HG02970 (cell line): ENCODE results near the gene RGS16.
"Not testable (repeated sequence)": the region's sequence is repeated elsewhere in the genome, so short reads cannot be mapped to it uniquely, and the experiment has no call there.

Experiments
- ATAC-seq: cut with Tn5 transposase; IDR thresholded peaks from one replicate; pipeline ENCODE4 v1.9.1; 2021; ENCODE audit warnings: mild to moderate bottlenecking, moderate library complexity, moderate number of reproducible peaks; ENCODE audit not compliant: unreplicated experiment, low FRiP score

The RGS16 gene, protein sequence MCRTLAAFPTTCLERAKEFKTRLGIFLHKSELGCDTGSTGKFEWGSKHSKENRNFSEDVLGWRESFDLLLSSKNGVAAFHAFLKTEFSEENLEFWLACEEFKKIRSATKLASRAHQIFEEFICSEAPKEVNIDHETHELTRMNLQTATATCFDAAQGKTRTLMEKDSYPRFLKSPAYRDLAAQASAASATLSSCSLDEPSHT

DNA sequence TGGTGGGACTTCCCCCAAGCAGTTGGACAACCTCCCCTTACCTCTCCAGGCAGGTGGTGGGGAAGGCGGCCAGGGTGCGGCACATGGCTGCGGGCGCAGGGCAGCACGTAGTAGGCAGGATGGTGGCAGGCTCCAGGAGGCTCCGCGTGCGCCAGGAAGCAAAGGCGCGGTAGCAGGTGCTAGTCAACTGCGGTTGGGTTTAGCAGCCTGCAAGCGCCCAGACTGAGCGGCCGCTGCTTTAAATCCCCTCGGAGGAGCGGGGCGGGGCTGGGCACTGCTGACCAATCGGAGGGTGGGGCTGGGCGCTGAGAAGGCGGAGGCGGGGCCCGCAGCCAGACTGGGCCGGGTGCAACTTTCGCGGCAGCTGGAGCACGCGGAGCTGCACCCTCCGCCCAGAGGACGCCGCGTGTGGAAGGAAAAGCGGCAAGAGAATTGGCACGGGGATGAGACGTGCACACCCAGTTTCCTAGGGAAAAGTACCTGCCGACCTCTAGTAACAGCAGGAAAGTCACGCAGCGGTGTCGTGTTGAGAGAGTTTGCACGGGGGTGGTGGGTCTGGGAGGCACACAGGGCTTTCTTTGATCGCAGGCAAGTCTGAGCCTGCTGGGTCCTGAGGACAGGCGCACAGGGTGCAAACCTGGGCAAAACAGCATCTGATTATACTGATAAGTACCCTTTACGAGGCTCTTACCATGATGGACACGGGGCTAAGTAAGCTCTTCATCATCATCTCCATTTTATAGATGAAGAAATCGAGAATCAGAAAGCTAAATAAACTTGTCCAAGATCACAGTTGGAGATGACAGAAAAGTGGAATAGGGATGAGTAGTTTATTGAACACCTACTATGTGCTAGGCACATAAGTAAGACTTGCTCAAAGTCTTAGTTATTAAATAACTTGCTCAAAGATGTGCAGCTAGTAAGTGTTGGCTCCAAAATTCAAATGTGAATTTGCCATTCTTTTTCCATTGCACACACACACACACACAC is at the start of gene RGS16:
TSS of gene RGS16 (minus strand) at position 215 of the 990 bp plus-strand sequence. CDS start at position 85, 130 bp downstream.
- peak; percentile 65 for ATAC-seq

DNA sequence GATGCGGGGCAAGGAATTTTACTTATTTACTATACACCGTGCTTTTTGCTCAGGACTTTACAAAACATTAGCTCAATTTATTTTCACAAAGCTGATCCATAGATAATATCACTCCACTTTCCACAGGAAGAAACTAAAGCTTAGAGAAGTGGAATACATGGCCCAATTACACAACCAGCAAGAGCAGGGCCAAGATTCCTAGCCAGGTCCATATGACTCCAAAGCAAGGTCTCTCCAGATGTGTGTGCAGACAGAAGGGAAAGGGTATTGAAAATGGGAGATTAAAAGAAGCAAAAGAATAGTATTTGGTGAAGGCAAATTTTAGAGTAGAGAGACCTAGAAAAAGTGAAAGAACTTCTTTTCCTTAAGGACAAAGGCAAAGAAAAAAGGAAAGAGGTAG is 49.8 kb upstream of the RGS16 start:
- no peak for ATAC-seq

DNA sequence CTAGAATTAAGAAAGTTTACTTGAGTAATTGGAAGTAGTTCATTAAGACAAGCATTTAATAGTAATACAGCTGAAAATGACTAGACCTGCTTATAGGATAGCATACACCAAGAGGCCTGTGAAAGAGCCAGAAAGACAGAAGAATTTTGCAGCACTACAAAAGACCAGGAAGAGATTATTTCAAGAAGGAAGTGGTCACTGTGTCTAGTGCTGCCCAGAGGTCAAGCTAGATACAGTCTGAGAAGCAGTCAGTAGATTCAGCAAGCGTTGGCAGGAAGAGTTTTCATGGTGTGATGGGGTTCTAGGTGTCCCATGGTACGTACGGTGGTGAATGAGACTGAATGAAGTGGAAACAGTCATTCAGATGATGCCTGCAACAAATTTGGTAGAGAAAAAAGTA is 48.7 kb upstream of the RGS16 start:
- no peak for ATAC-seq

DNA sequence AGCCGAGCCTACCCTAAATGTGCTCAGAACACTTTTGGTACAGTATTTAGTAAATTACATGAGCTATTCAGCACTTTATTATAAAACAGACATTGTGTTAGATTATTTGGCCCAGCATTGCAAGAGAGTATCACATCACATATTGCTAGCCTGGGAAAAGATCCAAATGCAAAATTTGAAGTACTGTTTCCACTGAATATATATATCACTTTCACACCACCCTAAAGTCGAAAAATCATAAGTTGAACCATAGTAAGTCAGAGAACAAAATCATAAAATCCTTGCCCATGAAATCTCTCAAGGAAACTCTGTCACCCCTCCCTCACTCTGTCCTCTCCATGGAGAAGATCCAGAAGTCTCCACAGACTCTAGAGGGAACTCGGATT is 47.1 kb upstream of the RGS16 start:
- ATAC-seq: no peak

DNA sequence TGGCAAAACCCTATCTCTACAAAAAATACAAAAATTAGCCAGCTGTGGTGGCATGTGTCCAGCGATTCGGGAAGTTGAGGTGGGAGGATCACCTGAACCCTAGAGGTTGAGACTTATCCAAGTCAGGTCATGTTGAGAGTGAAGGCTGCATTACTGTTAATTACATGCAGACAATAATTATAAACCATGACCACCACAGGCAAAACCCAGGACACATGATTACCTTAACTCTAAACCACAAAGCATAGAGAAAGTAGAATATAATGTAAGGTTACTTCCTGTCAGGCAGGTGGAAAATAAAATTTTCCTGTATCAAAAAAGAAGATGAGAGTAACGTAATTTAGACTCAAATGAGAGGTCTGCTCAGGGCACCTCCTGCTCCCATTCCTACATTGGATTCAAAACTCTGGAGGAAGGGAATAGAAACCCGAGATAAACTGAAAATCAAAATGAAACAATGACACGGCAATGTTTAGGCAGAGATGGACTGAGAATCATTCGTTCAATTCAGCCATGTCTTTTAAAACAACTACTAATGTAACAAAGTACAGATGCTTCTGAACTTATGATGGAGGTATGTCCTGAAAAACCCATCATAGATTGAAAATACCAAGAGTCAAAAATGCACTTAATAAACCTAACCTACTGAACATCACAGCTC is 46.6 kb upstream of the RGS16 start:
- no peak for ATAC-seq

DNA sequence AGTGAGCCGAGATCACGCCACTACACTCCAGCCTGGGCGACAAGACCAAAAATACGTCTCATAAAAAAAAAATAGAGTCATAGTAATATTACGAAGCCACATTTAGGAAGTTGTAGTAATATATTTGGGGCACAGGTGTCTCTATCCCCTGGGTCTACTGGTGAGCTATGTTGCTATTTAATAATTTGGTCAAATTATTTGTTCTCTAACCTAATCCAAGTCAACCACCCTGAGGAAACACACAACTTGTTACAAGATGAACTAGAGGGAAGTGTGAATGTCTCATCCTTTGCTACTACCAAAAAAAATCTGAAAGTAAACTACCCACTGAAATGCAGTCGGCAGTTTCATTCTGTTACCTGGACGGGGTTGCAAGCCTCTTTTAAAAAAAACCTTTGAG is 44.9 kb upstream of the RGS16 start:
- no peak for ATAC-seq

DNA sequence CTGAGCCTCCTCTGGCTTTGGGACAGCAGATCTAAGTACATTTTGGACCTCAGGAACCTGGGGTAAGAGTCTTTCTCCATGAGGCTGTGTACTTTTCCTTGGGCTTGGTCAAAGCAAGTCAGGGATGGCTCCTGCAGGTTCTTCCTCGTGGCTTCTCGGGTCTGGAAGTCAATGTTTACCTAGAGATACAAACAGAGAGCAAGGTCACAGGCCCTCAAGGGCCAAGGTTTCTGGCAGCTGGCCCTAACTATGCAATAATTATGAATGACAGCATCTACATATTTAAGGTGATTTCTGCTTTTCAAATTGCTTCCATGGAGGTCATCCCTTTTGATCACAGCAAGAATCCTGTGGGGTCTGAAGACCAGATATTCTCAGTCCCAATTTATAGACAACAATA is 42.5 kb upstream of the RGS16 start:
- no peak for ATAC-seq

DNA sequence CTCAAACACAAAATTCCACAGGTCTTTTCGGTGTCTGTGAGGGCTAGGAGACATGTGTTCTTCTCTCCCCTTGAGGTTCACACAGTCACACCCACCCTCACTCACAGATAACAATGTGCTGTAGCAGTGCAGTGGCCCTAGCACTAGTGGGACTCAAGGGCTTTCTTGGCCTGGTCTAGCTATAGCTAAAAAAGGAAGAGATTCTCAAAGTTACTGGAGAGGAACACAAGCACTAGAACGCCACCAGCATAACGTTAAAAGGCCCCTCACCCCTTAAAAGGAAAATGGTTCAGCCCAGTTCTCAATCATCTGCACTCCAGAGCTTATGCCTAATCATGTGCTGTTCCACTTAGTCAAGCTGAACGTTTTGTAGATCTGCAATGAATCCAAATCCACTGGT is 40.7 kb upstream of the RGS16 start:
- ATAC-seq: no peak

DNA sequence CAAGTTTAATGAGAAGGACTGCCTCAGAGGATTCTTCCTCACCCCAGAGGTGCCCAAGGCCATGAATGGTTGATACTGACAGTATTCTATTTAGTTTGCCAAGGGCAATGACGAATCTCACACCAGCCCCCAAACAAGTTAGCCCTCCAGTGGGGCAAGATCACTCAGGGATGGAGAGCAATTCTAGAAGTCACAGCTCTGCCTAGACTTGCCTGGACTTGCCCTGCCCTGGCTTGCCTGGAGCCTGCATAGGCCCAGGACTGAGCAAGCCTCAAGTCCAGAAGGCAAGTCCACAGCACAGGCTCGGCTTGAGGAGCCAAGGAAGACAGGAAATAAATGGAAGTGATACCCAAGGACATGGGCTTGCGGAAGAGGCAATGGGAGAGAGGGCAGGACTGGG is 39.5 kb upstream of the RGS16 start:
- ATAC-seq: no peak

DNA sequence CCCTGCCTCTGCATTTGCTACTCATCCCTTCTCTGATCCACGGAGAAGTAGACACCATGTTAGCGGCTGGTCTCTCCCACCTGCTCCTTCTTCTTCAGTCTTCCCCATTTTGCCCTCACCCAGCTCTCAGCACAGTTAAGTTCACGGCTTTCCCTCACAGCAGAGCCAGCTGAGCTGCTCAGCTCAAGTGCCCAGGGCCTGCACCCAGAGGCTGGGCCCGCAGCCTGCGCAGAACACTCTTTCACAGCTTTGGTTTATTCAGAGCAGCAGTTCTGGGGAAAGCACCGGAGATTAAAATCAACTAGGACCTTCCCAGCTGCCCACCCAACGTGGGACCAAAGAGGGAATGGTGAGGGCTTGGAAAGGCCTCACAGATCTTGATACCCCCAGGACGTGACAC is 38.3 kb upstream of the RGS16 start:
- ATAC-seq: no peak

DNA sequence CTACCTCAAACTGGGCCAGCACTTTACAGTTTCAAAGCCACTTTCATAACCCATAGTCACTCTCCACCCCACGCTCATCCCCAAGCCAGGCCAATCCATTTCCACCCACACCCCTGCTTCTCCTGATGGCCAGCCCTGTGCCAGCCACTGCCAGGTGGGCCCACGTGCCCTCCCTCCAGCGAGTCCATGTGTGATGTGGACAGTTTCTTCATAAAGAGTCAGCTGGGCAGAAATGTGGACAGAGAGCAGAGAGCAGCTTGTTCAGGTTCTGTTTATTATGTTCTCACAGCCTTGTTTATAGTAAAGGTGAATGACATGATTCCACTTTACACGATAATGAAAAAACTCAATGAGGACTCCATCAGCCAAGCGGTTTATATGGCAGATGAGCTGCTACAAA is 37.4 kb upstream of the RGS16 start:
- no peak for ATAC-seq

DNA sequence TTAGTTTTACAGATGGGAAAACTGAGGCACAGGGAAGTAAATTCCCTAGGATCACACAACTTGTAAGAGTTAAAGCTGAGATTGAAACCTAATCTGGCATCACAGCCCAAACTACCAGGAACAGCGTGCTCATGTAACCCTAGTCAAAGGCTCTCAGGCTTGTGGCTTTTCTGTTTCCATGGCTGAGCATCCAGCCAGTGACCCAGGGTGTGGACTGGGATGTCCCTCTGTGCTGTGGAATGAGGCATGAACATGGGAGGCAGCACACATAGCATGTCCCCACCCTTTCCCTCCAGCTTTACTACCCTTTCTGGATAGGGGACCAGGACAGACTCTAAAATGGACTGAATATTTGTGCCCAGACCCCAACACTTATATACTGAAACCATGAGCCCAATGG is 35.1 kb upstream of the RGS16 start:
- ATAC-seq: no peak

DNA sequence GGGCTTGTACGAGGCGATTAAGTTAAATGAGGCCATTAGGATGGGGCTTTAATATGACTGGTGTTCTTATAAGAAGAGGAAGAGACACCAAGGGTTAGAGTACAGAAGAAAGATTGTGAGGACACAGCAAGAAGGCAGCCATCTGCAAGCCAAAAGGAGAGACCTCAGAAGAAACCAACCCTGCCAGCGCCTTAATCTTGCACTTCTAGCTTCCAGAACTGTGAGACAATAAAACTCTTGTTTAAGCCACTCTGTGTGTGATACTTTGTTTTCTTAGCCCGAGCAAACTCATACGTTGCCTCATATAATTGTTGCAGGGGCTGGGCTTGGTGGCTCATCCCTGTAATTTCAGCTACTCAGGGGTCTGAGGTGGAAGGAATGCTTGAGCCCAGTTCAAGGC is 33.6 kb upstream of the RGS16 start:
- no peak for ATAC-seq

DNA sequence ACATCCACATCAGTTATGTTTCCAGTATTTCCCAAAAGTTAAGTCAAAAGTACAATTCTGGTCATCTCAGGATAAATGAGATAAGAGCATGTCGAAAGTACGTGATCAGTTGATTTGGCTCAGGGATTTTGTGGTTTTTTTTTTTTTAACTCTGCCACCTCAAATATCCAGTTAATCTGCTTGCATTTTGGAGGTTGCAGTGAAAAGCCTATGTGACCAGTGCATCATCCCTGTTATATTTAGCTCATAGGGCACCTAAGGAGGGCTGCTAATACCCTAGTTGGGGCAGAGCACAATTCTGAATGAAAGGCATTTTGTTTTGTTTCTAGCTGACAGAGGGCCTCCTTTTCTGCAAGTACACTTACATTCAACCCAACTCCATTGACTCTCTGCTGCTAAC is 31.7 kb upstream of the RGS16 start:
- no peak for ATAC-seq

DNA sequence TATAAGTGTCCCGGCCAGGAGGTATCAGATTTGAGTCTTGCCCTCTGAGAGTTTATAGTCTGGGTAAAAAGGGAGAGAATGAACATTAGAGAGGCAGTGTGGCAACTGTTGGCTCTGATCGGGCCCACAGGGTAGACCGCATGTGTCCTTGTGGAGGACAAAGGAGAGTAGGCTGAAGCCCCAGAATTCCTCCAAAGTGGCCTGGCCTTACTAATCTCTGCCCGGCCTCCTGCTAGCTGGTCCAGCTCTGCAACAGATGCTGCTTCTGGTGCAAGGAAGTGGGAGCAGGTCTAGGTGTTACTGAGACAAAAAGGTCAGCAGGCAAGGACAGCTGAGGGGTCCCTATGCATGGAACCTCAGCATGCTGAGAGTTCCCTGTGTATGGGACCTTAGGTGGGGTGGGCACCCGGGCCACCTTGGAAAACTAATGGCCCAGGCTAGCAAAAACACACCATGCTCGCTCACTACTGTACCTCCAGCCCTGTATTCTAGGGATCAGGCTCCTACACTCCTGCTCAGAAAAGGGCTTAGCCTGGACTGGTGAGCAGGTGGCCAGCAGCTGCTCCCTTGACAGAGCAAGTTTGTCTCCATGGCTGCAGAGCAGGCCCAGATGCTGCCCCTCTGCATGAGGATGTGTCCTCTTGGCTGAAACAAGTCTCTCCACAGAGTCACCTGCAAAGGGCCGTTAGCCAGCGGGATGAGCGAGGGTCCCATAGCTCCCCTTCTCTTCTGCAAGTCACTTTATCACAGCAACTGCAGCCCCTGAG is 30.3 kb upstream of the RGS16 start:
- ATAC-seq: no peak

DNA sequence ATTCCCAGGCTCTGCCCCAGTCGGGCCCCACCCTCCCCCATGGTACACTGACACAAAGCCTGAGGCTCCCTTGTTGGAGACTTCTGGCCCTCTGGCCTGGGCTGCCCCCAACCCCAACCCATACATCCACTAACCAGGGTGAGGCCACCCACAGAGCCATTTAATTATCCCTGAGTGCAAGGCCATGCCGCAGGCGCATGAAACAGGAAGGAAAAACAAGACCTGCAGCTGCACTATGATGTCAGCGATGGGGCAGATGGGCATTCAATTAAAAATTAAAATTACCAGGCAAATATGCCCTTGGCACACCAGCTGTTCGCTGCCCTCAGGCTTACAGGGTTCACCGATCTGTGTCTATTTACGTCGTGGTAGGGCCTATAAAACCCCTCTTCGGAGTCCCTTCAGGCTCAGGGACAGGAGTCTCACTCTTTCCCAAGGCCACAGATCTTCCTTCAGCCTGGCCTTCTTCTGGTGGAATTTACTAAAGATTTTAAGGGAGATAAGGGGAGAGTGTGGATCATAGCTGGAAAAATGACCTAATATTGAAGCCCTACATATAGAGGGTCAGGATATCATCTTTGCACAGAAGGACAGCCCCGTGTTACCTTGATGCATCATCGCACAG is 29.6 kb upstream of the RGS16 start:
- ATAC-seq: no peak

DNA sequence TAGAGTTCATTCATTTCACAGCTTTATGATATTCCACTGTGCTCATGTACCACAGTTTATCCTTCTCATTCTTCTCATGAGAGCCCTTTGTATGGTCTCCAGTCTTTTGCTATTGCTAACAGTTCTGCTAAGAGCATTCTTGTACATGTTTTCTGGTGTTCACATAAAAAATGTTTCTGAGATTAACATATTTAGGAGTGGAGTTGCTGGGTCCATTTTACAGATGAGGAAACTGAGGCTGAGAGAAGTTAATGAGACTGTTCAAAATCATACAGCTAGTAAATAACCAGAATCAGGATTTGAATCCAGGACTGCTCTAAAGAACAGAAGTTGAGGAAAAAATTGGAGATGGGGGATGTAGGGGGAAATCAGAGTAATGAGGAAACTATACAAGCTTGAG is 28.8 kb upstream of the RGS16 start:
- ATAC-seq: no peak

DNA sequence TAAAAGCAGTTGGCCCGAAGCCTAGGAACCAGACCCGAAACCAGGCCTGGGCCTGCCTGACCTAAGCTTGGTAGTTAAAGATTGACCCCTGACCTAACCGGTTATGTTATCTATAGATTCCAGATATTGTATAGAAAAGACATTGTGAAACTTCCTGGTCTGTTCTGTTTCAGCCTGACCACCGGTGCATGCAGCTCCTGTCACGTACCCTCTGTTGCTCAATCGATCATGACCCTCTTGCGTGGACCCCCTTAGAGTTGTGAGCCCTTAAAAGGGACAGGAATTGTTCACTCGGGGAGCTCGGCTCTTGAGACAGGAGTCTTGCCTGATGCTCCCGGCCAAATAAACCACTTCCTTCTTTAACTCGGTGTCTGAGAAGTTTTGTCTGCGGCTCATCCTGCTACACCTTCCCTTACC is 28.3 kb upstream of the RGS16 start:
- not testable (repeated sequence) for ATAC-seq

DNA sequence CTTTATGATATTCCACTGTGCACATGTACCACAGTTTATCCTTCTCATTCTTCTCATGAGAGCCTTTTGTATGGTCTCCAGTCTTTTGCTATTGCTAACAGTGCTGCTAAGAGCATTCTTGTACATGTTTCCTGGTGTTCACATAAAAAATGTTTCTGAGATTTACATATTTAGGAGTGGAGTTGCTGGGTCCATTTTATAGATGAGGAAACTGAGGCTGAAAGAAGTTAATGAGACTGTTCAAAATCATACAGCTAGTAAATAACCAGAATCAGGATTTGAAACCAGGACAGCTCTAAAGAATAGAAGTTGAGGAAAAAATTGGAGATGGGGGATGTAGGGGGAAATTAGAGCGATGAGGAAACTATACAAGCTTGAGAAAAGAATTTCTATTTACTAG is 27.8 kb upstream of the RGS16 start:
- no peak for ATAC-seq

DNA sequence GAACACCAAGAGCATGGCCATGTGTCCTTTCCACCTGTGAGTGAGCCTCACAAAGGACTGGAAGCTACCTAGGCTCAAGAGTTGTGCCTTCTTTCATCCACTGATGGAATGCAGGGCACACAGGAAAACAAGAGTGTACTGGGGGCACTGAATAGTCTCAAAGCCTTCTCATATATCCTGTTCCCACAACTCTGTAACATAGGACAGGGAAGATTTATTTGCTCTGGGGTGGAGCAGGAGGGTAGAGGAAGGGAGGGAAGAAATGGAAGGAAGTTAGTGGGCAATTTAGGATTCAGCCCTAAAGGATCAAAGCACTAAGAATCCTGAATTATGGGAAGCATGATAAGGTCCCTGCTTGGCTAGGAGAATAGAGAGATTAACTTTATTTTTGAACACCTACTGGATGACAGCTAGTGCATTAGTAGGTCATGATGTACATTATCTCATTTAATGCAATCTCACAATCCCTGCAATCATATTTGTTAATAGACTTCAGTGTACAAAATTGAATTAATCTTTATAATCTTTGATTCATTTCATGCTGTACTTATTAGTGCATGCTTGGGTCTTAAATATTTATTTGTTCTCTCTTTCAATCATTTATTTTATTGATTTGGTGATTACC is 27.0 kb upstream of the RGS16 start:
- no peak for ATAC-seq
